GM19193 (cell line): ENCODE measurements around the gene ZNF546.
A peak's percentile ranks its signal among the peaks of the same experiment; 100 is the strongest.

Experiments used
- POLR2A ChIP-seq: IDR thresholded peaks from 4 replicates; pipeline ENCODE4 v1.6.1; 2011; ENCODE audit not compliant: insufficient read depth, insufficient read length; ENCODE audit errors: extremely low read depth

Gene ZNF546

DNA sequence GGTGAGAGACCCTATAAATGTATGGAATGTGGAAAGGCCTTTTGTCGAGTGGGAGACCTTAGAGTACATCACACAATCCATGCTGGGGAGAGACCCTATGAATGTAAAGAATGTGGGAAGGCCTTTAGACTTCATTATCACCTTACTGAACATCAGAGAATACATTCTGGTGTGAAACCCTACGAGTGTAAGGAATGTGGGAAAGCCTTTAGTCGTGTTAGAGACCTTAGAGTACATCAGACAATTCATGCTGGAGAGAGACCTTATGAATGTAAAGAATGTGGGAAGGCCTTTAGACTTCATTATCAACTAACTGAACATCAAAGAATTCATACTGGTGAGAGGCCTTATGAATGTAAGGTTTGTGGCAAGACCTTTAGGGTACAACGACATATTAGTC, 17.1 kb downstream of the ZNF546 start:
- TF ChIP-seq POLR2A: no peak

DNA sequence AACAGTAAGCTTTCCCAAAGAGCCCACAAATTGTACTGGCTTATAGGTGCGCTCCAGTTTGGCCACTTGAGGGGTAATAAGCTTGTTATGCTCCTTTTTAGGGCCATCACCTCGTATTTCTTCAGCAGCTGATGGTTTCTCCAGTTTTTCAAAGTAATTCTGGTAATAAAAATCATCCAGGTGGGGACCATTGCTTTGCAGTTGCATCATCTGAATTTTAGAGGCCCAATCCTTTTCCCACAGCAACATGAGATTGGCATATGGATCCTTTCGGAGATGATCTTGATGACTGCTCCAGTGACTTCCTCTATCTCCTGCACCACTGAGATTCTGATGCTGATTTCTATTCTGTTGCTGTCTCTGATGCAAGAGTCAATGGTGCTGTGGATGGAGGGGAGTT, 27.1 kb downstream of the ZNF546 start:
- no peak for TF ChIP-seq POLR2A

DNA sequence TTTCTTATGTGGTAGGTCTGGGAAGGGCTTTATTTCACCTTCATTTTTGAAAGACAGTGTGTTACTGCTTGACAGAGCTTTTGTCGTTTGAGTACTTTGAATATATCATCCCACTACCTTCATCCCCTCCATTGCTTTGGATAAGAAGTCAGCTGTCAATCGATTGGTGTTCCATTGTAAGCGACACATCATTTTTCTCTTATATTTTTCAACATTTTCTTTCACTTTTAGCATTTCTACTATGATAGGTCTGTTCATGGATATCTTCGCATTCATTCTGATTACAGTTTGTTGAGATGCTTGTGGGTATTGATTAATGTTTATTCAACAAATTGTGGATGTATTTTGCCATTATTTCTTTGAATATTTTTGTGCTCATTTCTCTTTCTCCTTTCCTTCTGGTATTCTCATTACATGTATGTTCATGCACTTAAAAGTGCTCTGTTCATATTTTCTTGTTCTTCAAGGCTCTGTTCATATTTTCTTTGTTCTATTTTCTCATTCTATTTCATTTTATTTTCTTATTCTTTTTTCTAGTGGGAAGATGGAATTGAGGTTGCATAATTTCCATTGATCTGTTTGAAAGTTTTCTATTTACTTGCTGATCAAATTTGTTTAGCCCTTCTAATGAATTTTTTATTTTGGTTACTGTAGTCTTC, 29.2 kb downstream of the ZNF546 start:
- no peak for TF ChIP-seq POLR2A

DNA sequence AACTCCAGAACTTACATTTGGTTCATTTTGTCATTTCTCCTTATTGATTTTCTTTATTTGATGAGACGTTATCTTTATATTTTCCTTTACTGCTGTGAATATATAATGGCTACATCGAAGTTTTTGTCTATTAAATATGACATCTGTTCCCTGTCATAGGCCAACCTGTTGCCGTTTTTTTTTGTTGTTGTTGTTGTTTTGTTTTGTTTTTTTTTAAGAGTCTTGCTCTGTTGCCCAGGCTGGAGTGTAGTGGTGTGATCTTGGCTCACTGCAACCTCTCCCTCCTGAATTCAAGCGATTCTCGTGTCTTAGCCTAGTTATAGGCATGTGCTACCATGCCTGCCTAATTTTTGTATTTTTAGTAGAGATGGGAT, 29.7 kb downstream of the ZNF546 start:
- TF ChIP-seq POLR2A: no peak

DNA sequence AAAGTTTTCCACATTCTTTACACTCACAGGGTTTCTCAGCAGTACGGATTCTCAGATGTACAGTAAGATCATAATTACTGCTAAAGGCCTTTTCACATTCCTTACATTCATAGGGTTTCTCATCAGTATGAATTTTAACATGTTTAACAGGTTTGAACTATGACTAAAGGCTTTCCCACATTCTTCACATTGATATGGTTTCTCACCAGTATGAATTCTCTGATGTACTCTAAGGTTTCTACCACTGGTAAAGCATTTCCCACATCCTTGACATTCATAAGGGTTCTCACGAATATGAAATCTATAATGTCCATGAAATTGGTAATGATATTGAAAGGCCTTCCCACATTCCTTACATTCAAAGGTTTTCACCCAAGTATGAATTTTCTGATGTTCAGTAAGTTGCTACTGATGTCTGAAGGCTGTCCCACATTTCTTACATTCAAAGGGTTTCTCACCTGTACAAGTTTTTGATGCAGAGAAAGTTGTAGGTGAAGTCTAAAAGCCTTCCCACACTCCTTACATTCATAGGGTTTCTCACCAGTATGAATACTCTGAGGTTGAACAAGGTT, 37.2 kb downstream of the ZNF546 start:
- no peak for TF ChIP-seq POLR2A

DNA sequence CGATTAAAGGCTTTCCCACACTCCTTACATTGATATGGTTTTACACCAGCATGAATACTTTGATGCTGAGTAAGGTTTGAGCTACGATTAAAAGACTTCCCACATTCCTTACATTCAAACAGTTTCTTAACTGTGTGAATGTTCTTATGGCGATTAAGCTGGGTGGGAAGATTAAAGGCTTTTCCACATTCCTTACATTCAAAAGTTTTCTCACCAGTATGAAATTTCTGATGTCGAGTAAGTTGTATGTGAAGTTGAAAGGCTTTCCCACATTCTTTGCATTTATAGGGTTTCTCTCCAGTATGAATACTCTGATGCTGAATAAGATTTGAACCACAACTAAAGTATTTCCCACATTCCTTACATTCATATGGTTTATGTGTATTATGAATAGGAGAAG, 39.1 kb downstream of the ZNF546 start:
- TF ChIP-seq POLR2A: no peak

DNA sequence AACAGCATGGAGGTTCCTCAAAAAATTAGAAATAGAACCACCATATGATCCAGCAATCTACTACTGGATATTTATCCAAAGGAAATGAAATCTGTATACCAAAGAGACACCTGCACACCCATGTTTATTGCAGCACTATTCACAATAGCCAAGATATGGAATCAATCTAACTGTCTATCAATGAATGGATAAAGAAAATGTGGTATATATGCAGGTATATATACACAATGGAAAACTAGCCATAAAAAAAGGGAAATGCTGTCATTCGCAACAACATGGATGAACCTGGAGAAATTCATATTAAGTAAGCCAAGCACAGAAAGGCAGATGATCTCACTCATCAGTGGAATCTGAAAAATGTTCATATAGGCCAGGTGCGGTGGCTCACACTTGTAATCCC, 56.6 kb downstream of the ZNF546 start:
- TF ChIP-seq POLR2A: no peak

DNA sequence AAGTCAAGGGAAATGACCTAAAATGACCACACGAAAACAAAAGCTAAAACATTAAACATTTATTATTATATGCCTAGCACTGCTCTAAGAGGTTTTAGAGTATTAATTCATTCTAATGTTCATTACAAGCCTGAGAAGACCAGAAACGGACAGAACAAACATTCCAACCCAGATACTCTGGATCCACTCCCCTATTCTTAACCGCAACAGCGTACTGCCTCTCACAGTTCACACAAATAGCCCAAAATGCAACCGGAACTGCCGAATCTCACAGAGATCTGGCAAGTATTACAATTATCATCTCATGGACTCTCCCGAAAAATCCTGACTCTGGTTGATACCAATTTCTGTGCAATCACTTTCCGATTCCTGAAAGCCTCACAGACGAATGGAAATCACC, 57.8 kb downstream of the ZNF546 start:
- no peak for TF ChIP-seq POLR2A

DNA sequence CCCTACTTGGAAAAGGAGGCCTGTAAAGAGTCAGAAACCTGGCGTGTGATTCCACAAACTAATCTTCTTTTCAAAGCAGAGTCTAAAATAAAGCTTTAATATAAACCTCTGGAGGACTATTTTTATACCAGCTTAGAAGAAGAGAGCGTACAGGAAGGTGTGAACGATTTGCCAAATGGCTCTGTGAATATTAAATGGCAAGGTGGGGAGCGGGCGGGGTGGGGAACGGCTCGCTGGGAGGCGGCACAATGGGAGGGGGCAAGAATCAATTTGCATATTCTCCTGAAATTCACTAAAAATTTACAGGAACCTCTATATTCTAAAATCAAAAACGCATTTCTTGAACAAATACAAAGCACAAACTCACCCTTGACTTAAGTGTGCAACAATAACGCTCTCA, 58.2 kb downstream of the ZNF546 start:
- TF ChIP-seq POLR2A: no peak

DNA sequence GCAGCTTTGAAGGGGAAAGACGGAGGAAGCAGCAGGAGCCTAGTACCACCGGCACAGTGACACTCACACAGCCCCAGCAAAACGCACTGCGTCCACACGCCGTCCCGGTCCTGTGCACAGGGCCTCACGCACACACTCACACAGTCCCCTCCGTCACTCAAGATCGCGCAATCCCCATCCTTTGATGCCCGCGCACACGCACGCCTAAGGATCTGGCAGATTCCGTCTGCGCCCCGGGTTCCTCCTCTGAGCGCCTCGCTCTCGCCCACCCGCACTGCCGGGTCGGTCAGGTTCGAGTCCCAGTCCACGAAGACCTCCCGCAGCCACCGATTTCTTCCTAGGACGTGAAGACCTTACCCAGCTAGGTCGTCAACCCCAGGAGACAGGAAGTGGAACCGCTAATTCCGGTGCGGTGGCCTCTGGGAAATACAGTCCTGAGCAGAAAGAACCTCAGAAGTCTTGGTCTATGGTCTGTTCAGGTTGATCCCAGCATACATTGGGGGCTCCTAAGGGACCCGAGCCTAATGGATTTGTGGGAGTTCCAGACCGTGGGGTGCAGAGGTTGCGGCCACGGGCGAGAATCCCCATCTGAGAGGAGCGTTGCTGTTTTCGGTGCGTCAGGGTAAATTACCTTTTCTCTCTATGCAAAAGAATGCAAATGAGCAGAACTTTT, 59.1 kb downstream of the ZNF546 start, which contains the start of gene ZNF780B:
ZNF780B (minus strand) TSS at position 400 of the 673 bp plus-strand sequence. CDS start 5,899 bp downstream, outside the sequence.
- TF ChIP-seq POLR2A: peak; percentile 81

DNA sequence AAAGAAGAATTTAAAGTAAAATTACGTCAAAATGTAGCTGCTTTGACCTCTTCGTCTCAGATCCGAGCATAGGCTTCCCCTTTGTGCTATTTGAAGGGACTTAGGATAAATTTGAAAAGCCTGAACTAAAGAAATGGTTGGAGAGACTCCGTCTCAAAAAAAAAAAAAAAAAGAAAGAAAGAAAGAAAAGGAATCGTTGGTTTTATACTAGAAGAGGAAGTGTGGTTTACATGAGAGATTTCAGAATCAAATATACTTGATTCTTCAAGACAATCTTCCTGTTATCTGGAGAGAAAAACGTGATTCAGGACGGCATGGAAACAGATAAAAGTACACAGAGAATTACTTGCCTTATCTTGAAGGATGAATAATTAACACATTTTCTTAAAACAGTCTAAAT, 59.6 kb downstream of the ZNF546 start:
- TF ChIP-seq POLR2A: no peak

DNA sequence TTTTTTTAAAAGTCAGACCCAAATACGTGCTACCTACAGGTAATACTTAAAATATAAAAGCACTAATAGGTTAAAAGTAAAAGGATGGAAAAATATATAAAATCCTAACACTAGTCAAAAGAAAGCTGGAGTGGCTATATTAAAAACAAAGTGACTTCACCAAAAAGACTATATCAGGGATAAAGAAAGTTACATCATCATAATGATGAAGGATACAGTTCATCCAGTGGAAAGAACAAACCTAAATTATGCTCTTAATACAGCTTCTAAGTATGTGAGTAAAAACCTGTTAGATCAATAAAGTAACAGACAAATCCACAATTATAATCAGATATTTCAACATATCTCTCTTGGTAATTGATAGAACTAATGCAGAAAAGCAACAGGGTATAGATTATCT, 60.3 kb downstream of the ZNF546 start:
- no peak for TF ChIP-seq POLR2A

DNA sequence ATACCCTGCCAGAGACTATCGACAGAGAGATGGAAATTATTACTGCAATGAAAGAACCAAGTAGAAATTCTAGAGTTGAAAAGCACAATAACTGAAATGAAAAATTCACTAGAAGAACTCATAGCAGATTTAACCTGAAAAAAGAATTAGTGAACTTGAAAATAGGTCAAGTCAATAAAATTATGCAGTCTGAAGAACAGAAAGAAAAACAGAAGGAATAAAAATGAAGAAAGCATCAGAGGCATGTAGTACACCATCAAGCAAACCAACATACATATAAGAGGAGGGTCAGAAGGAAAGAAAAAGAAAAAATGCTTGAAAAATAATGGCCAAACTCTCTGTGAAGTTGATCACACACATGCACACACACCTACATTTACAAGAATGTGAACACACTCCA, 62.8 kb downstream of the ZNF546 start:
- no peak for TF ChIP-seq POLR2A

DNA sequence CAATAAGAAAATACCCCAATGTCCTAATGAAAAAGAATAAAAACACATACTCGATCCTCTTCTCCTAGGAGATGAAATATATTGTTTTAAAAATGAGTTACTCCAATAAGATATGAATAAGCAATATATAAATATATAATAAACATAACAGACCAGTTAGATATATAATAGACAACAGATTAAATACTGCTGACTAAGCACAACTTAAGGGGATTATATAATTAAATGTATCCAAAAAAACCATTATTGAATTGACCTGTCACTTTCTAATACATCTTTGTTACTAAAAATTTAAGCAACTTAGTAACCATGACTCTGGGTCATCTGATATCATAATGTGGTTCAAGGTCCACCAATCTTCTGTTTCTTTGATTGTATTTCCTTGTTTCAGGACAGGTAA, 73.2 kb downstream of the ZNF546 start:
- no peak for TF ChIP-seq POLR2A
